MCF 10A (cell line): ENCODE data around the gene IFITM2. TPM values are rescaled to one million over a fixed set of nuclear protein-coding genes. Genes with fewer than 3 reads are reported as not detected.

Experiments used
- BruUV-seq: library from RNA; stranded (reverse); fragments of 400-500 nt; replicated peaks from 2 replicates; lab custom pipeline; 2021; lab: Mats Ljungman, UMichigan
- CTCF ChIA-PET: fragments of 300-600 bp; sonication (Branson Sonifier 250); formaldehyde crosslinking; extraction: SDS; loops from one replicate; lab custom pipeline; 2021; ENCODE audit warnings: antibody characterized with exemption, inconsistent platforms; lab: Yijun Ruan, JAX
- POLR2A ChIA-PET: fragments of 300-600, 350-650 bp; sonication (Branson Sonifier 250); formaldehyde crosslinking; extraction: SDS; loops from one replicate; lab custom pipeline; 2020; ENCODE audit warnings: antibody characterized with exemption, inconsistent platforms; lab: Yijun Ruan, JAX
- DNase-seq: peaks from one replicate; pipeline ENCODE4 v3.0.0-alpha.2; 2018; ENCODE audit not compliant: unreplicated experiment
- H3K27ac Mint-ChIP-seq: one replicate; pipeline ENCODE4 v1.8.0; 2022; ENCODE audit warnings: mild to moderate bottlenecking, low read depth, mixed read lengths; ENCODE audit not compliant: unreplicated experiment
- H3K27me3 Mint-ChIP-seq: one replicate; pipeline ENCODE4 v1.8.0; 2022; ENCODE audit warnings: mixed read lengths; ENCODE audit not compliant: insufficient read depth, unreplicated experiment
- H3K36me3 Mint-ChIP-seq: one replicate; pipeline ENCODE4 v1.8.0; 2022; ENCODE audit warnings: mild to moderate bottlenecking, moderate library complexity, mixed read lengths; ENCODE audit not compliant: insufficient read depth, unreplicated experiment
- H3K4me1 Mint-ChIP-seq: one replicate; pipeline ENCODE4 v1.8.0; 2022; ENCODE audit warnings: mixed read lengths; ENCODE audit not compliant: insufficient read depth, unreplicated experiment
- H3K4me3 Mint-ChIP-seq: one replicate; pipeline ENCODE4 v1.8.0; 2022; ENCODE audit warnings: mild to moderate bottlenecking, moderate library complexity, mixed read lengths; ENCODE audit not compliant: unreplicated experiment
- H3K9me3 Mint-ChIP-seq: one replicate; pipeline ENCODE4 v1.8.0; 2022; ENCODE audit warnings: mixed read lengths; ENCODE audit not compliant: unreplicated experiment
- intact Hi-C: fragments of 100-400 bp; cut with micrococcal nuclease; formaldehyde crosslinking; loops from 2 replicates; pipeline ENCODE4 v1.14.1; 2022
- total RNA-seq: library from RNA; stranded (reverse); gene quantifications from 2 replicates; pipeline ENCODE4 v1.2.3, GENCODE V29; 2022
- TF ChIP-seq, protein P1 (sequence below): fragments of 200-600 bp; IDR thresholded peaks from one replicate; pipeline ENCODE4 v1.8.0; 2022; ENCODE audit warnings: antibody characterized with exemption, mild to moderate bottlenecking; ENCODE audit not compliant: unreplicated experiment

Gene IFITM2
- total RNA-seq, 1 experiment from 2014 or later, result 314 TPM

DNA sequence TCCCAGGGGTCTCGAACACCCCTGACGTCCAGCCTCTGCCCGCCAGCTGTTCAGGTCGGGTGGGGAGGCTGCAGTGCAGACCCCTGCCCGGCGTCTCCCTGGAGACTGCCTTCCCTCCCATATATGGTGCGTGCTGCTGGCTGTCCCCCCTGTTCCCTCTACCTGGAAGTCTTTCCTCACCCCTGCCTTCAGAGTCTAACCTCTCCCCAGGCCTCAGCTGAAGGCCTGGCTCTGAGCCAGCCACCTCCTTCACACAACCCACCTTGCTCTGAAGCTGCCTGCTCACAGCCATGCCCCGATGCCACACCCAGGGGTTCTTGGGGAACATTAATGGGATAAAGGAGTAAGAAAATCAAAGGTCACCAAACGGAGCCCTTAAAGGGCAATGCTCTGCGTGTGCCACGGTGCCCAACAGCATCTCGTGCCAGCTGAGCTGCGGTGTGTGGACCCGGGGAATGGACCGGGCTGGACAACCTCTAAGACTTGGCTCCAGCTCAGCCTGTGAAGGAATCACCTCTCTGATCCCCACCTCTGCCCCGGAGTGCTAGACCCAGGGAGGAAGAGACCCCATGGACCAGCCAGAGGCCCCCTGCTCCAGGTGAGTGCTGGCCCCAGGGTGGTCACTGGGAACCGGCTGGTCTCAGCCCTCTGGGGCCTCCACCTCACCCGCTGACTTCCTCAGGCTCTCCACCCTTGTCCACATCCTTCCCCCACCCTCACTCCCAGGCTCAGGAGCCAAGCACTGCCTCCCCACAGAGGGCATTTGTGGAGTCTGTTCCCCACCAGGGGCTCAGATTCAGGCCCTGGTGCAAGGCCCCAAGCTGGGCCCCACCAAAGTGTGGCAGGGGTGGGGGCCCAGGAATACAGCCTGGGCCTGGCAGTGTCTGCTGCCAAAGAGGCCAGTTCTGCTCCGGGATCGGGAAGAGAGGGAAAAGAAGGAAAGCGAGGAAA is 29.3 kb upstream of the IFITM2 start, which contains the start of gene NLRP6:
NLRP6 (plus strand) TSS at position 407 of the 951 bp plus-strand sequence; CDS start at position 570, 163 bp downstream.
- Mint-ChIP-seq H3K36me3 (no peaks in the 10 kb centered on the region), H3K4me3 (no peak within 1 kb of the TSS), H3K27ac (no peak within 1 kb of the TSS), H3K4me1 (no peaks in the 10 kb centered on the region), H3K9me3 (no peaks in the 10 kb centered on the region), H3K27me3 (peaks cover 54% of the 10 kb centered on the region)
- intact Hi-C loops, result no loop called here
- no TSS peak for BruUV-seq
- ChIA-PET CTCF (interaction anchor here (0.5 to 1.1 kb wide), 6 partner anchors 10 to 70 kb away, joined by 3 to 5 read pairs (median 3); no protein-coding TSS in a partner anchor), POLR2A (no interaction called here)
- TF ChIP-seq, protein P1, sequence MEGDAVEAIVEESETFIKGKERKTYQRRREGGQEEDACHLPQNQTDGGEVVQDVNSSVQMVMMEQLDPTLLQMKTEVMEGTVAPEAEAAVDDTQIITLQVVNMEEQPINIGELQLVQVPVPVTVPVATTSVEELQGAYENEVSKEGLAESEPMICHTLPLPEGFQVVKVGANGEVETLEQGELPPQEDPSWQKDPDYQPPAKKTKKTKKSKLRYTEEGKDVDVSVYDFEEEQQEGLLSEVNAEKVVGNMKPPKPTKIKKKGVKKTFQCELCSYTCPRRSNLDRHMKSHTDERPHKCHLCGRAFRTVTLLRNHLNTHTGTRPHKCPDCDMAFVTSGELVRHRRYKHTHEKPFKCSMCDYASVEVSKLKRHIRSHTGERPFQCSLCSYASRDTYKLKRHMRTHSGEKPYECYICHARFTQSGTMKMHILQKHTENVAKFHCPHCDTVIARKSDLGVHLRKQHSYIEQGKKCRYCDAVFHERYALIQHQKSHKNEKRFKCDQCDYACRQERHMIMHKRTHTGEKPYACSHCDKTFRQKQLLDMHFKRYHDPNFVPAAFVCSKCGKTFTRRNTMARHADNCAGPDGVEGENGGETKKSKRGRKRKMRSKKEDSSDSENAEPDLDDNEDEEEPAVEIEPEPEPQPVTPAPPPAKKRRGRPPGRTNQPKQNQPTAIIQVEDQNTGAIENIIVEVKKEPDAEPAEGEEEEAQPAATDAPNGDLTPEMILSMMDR, result no peak
- no peak for DNase-seq

DNA sequence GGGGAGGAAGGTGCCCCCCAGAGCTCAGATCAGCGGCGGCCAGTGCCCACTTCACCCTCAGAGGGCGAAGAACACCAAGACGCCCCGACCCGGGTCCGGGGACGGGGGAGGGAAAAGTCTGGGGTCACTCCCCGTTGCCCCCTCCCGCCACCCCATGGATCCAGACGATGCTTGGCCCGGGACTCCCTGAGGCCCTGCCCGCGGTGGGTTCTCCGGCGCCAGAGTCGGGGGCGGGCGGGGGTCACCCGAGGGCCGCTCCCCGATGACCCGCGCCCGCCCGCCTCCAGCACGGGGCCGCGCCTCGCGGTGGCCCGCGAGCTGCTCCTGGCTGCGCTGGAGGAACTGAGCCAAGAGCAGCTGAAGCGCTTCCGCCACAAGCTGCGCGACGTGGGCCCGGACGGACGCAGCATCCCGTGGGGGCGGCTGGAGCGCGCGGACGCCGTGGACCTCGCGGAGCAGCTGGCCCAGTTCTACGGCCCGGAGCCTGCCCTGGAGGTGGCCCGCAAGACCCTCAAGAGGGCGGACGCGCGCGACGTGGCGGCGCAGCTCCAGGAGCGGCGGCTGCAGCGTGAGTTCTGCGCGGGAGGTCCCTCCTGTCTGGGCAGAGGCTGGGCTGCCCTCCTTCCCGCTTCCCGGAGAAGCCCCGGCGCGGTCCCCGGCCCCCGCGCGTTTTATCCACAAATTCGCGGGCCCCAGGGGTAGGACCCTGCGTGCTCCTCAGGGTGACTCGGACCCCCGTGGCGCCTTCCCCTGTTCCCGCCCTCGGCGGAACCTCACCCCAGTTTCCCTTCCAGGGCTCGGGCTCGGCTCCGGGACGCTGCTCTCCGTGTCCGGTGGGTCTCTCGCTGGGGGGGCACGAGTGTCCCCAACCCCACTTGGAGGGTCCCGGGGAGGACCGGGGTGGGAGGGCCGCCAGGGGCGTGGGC is 28.3 kb upstream of the IFITM2 start:
- H3K9me3 Mint-ChIP-seq, result no peaks in the 10 kb centered on the region
- TF ChIP-seq, protein P1, result no peak
- H3K36me3 Mint-ChIP-seq, result no peaks in the 10 kb centered on the region
- CTCF ChIA-PET, result interaction anchor here (0.6 to 1.1 kb wide), 3 partner anchors 12 to 50 kb away, joined by 3 to 5 read pairs (median 3); no protein-coding TSS in a partner anchor
- BruUV-seq, result no TSS peak
- no peak overlapping the region for H3K4me3 Mint-ChIP-seq
- no peak overlapping the region for H3K27ac Mint-ChIP-seq
- intact Hi-C loops, result no loop called here
- H3K4me1 Mint-ChIP-seq, result peaks cover 6% of the 10 kb centered on the region
- H3K27me3 Mint-ChIP-seq, result peaks cover 54% of the 10 kb centered on the region
- DNase-seq, result no peak
- POLR2A ChIA-PET, result no interaction called here

DNA sequence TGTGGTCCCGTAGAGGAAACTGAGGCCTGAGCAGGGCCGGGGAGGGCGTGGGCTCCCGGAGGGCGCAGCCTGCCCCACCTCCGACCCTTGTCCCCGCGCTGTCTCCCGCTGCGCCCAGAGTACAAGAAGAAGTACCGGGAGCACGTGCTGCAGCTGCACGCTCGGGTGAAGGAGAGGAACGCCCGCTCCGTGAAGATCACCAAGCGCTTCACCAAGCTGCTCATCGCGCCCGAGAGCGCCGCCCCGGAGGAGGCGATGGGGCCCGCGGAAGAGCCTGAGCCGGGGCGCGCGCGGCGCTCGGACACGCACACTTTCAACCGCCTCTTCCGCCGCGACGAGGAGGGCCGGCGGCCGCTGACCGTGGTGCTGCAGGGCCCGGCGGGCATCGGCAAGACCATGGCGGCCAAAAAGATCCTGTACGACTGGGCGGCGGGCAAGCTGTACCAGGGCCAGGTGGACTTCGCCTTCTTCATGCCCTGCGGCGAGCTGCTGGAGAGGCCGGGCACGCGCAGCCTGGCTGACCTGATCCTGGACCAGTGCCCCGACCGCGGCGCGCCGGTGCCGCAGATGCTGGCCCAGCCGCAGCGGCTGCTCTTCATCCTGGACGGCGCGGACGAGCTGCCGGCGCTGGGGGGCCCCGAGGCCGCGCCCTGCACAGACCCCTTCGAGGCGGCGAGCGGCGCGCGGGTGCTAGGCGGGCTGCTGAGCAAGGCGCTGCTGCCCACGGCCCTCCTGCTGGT is 27.5 kb upstream of the IFITM2 start:
- TF ChIP-seq, protein P1, result no peak
- POLR2A ChIA-PET, result no interaction called here
- H3K27ac Mint-ChIP-seq, result no peak overlapping the region
- peaks cover 54% of the 10 kb centered on the region for H3K27me3 Mint-ChIP-seq
- no TSS peak for BruUV-seq
- H3K4me3 Mint-ChIP-seq, result no peak overlapping the region
- CTCF ChIA-PET, result interaction anchor here (1.1 to 1.6 kb wide), 2 partner anchors 37 kb away, joined by 3 to 4 read pairs; no protein-coding TSS in a partner anchor
- H3K4me1 Mint-ChIP-seq, result peaks cover 6% of the 10 kb centered on the region
- no peak for DNase-seq
- H3K9me3 Mint-ChIP-seq, result no peaks in the 10 kb centered on the region
- no peaks in the 10 kb centered on the region for H3K36me3 Mint-ChIP-seq
- intact Hi-C loops, result no loop called here
